Keratinocyte (primary cell): ENCODE data around the gene MTMR2. TPM values are rescaled to one million over a fixed set of nuclear protein-coding genes. Genes with fewer than 3 reads are reported as not detected.
A peak's percentile ranks its signal among the peaks of the same experiment; 100 is the strongest.
"Not testable (repeated sequence)": the region's sequence is repeated elsewhere in the genome, so short reads cannot be mapped to it uniquely, and the experiment has no call there.

ENCODE experiments used
- DNase-seq: peaks from one replicate; pipeline ENCODE4 v3.0.0-alpha.2; 2011; ENCODE audit warnings: low read depth, missing footprints, low spot score
- FAIRE-seq: peaks from 2 replicates; lab custom pipeline; 2011; peaks lifted over from hg19 to GRCh38; lab: Jason Lieb, UNC
- H2AFZ ChIP-seq: 2 replicates; pipeline ENCODE4 v1.6.0; 2012; ENCODE audit warnings: low read length, control low read depth, inconsistent platforms; ENCODE audit not compliant: control insufficient read depth
- H3K27ac ChIP-seq: 2 replicates; pipeline ENCODE4 v1.5.1; 2011; ENCODE audit warnings: low read length; ENCODE audit not compliant: control insufficient read depth, insufficient read depth
- H3K27me3 ChIP-seq: 3 replicates; pipeline ENCODE4 v1.6.0; 2011; ENCODE audit warnings: low read length; ENCODE audit not compliant: control insufficient read depth, insufficient read depth; ENCODE audit errors: extremely low read depth
- H3K36me3 ChIP-seq, 2 experiments: 2 replicates in 1 of 2; 3 replicates in 1 of 2; pipeline ENCODE4 v1.5.1; 2011; ENCODE audit warnings: low read length in 2 of 2, mild to moderate bottlenecking in 1 of 2; ENCODE audit not compliant: control insufficient read depth in 2 of 2, insufficient read depth in 2 of 2; ENCODE audit errors: extremely low read depth in 1 of 2
- H3K4me1 ChIP-seq: 3 replicates; pipeline ENCODE4 v1.5.1; 2011; ENCODE audit warnings: low read length; ENCODE audit not compliant: control insufficient read depth, insufficient read depth; ENCODE audit errors: extremely low read depth
- H3K4me2 ChIP-seq: 3 replicates; pipeline ENCODE4 v1.6.0; 2011; ENCODE audit warnings: low read depth, low read length; ENCODE audit not compliant: control insufficient read depth, insufficient read depth; ENCODE audit errors: extremely low read depth
- H3K4me3 ChIP-seq, 3 experiments: fragments of 200-600 bp in 1 of 3; sonication (generic) in 1 of 3; 2 replicates in 2 of 3; 3 replicates in 1 of 3; pipeline ENCODE4 v1.5.1; 2011 to 2016; ENCODE audit warnings: low read length in 3 of 3, mild to moderate bottlenecking in 3 of 3, control low read depth in 2 of 3, inconsistent platforms in 1 of 3, low read depth in 1 of 3, mixed read lengths in 1 of 3, mixed run types in 1 of 3, moderate library complexity in 1 of 3; ENCODE audit not compliant: control insufficient read depth in 2 of 3, insufficient read depth in 2 of 3; ENCODE audit errors: extremely low read depth in 1 of 3
- H3K79me2 ChIP-seq: 2 replicates; pipeline ENCODE4 v1.6.0; 2012; ENCODE audit warnings: low read length; ENCODE audit not compliant: control insufficient read depth, insufficient read depth
- H3K9ac ChIP-seq: 3 replicates; pipeline ENCODE4 v1.6.0; 2011; ENCODE audit warnings: low read length; ENCODE audit not compliant: control insufficient read depth, insufficient read depth; ENCODE audit errors: extremely low read depth
- H3K9me1 ChIP-seq: 3 replicates; pipeline ENCODE4 v1.6.0; 2011; ENCODE audit warnings: low read length; ENCODE audit not compliant: control insufficient read depth, insufficient read depth; ENCODE audit errors: extremely low read depth
- H3K9me3 ChIP-seq: 2 replicates; pipeline ENCODE4 v1.5.1; 2012; ENCODE audit warnings: low read depth, low read length; ENCODE audit not compliant: control insufficient read depth
- H4K20me1 ChIP-seq: 3 replicates; pipeline ENCODE4 v1.6.0; 2011; ENCODE audit warnings: low read length; ENCODE audit not compliant: control insufficient read depth, insufficient read depth; ENCODE audit errors: extremely low read depth
- CTCF ChIP-seq, 3 experiments: IDR thresholded peaks in 1 of 3; conservative IDR thresholded peaks in 1 of 3; optimal IDR thresholded peaks in 1 of 3; 2 replicates in 2 of 3; 3 replicates in 1 of 3; pipeline versions ENCODE3 to v1.5.1; 2011; ENCODE audit warnings: low read length in 3 of 3, mild to moderate bottlenecking in 3 of 3, moderate library complexity in 2 of 3, control low read depth in 1 of 3, inconsistent platforms in 1 of 3; ENCODE audit not compliant: insufficient read depth in 2 of 3; ENCODE audit errors: extremely low read depth in 1 of 3
- EZH2 ChIP-seq: IDR thresholded peaks from one replicate; pipeline ENCODE4 v1.6.1; 2012; ENCODE audit warnings: inconsistent platforms, mild to moderate bottlenecking, low read length, moderate library complexity
- dilution Hi-C: fragments of 300-500 bp; cut with MboI; formaldehyde crosslinking; loops from one replicate; pipeline ENCODE4 v1.7.0; 2020; ENCODE audit warnings: low sequenced_read_pairs; ENCODE audit not compliant: extremely low pct_ligation_motif_present
- polyA plus RNA-seq, 5 experiments: library from polyadenylated mRNA; depleted of rRNA in 3 of 5; stranded (reverse) in 3 of 5; stranded (forward) in 1 of 5; unstranded in 1 of 5; fragments of >200 nt; gene quantifications; 1 replicate in 1 of 5; 2 replicates in 3 of 5; 3 replicates in 1 of 5; pipeline versions ENCODE4 v1.2.1 to v1.2.3, GENCODE V29; 2011 to 2012; ENCODE audit warnings: missing spikeins in 2 of 5, low read depth in 1 of 5, low replicate concordance in 1 of 5

The MTMR2 gene
- polyA plus RNA-seq, 1 donor (not counting 4 experiments of a cell fraction or from before 2014, with no cell fraction given): 27.0 TPM

GRCh38 chr11:95863486-95864140 is 60.3 kb downstream of the MTMR2 start:
- no peaks in the 10 kb centered on the region for H3K9me3 ChIP-seq
- H3K27me3 ChIP-seq: no peaks in the 10 kb centered on the region
- DNase-seq (no peak), FAIRE-seq (no peak)
- H3K79me2 ChIP-seq: no peaks in the 10 kb centered on the region
- no peak overlapping the region for H3K27ac ChIP-seq
- no peaks in the 10 kb centered on the region for H3K9me1 ChIP-seq
- no peak overlapping the region for H3K9ac ChIP-seq
- H3K4me2 ChIP-seq: no peak overlapping the region
- TF ChIP-seq CTCF (optimal IDR thresholded peaks at IDR 0.05 in 1 of 3, IDR thresholded peaks at IDR 0.05 in 1 of 3, conservative IDR thresholded peaks at IDR 0.05 in 1 of 3; ENCODE audit: extremely low read depth in 1 of 3, insufficient read depth in 2 of 3, low read length in 3 of 3) (no peak), EZH2 (no peak)
- peaks cover 0 to 4% of the 10 kb centered on the region in 2 experiments for H3K36me3 ChIP-seq
- no peak overlapping the region for H3K4me3 ChIP-seq
- H3K4me1 ChIP-seq: no peaks in the 10 kb centered on the region
- no peaks in the 10 kb centered on the region for H4K20me1 ChIP-seq
- dilution Hi-C loops: no loop called here
- H2AFZ ChIP-seq: no peak overlapping the region

- H4K20me1 ChIP-seq, DNase-seq, dilution Hi-C loops, H3K4me1 ChIP-seq, H3K9ac ChIP-seq, H3K36me3 ChIP-seq, H3K9me1 ChIP-seq, H3K79me2 ChIP-seq, FAIRE-seq, H3K27me3 ChIP-seq, H3K27ac ChIP-seq, H2AFZ ChIP-seq, H3K4me3 ChIP-seq, H3K4me2 ChIP-seq, H3K9me3 ChIP-seq: not testable (repeated sequence)
Observed at GRCh38 chr11:95860024-95860423, 63.9 kb downstream of the MTMR2 start.

GRCh38 chr11:95854362-95854761 is 69.5 kb downstream of the MTMR2 start:
- H3K4me2 ChIP-seq, H3K27ac ChIP-seq, DNase-seq, H3K4me1 ChIP-seq, H3K9me3 ChIP-seq, H2AFZ ChIP-seq, dilution Hi-C loops, H3K9ac ChIP-seq, H3K27me3 ChIP-seq, H3K36me3 ChIP-seq, H3K4me3 ChIP-seq, H4K20me1 ChIP-seq, H3K79me2 ChIP-seq, H3K9me1 ChIP-seq: not testable (repeated sequence)
- peak; percentile 5 for FAIRE-seq
